Cardiac fibroblast (primary cell): ENCODE data around the gene PDE11A.

Experiments used
- DNase-seq, 2 donors: peaks; one replicate each; pipeline versions ENCODE4 v3.0.0 to v3.0.0-alpha.2; 2010; ENCODE audit warnings: low read depth in 2 of 2
- H3K4me3 ChIP-seq, 2 donors: replicated peaks in 1 of 2; 1 replicate in 1 of 2; 2 replicates in 1 of 2; pipeline ENCODE4 v1.5.1; 2011; ENCODE audit warnings: low read depth in 2 of 2, low read length in 2 of 2, mild to moderate bottlenecking in 2 of 2, moderate library complexity in 1 of 2
- CTCF ChIP-seq: IDR thresholded peaks from one replicate; pipeline ENCODE4 v1.5.1; 2011; ENCODE audit warnings: low read depth, mild to moderate bottlenecking, low read length, inconsistent platforms

PDE11A gene

GRCh38 chr2:177738461-177739235, 333.9 kb downstream of the PDE11A start:
- DNase-seq: no peak
- TF ChIP-seq CTCF: no peak
- H3K4me3 ChIP-seq: no peak overlapping the region

GRCh38 chr2:177735318-177735803, 337.2 kb downstream of the PDE11A start:
- DNase-seq: no peak
- H3K4me3 ChIP-seq: no peak overlapping the region
- TF ChIP-seq CTCF: no peak

GRCh38 chr2:177733322-177733855, 339.2 kb downstream of the PDE11A start:
- no peak overlapping the region for H3K4me3 ChIP-seq
- TF ChIP-seq CTCF: no peak
- no peak for DNase-seq

GRCh38 chr2:177731384-177731783, 341.2 kb downstream of the PDE11A start:
- DNase-seq: no peak
- no peak overlapping the region for H3K4me3 ChIP-seq
- TF ChIP-seq CTCF: no peak

GRCh38 chr2:177730792-177731191, 341.8 kb downstream of the PDE11A start:
- TF ChIP-seq CTCF: no peak
- H3K4me3 ChIP-seq: no peak overlapping the region
- DNase-seq: no peak

GRCh38 chr2:177730363-177730762, 342.2 kb downstream of the PDE11A start:
- TF ChIP-seq CTCF: no peak
- no peak for DNase-seq
- H3K4me3 ChIP-seq: no peak overlapping the region
